ENCODE data around the gene C8A. TPM values are rescaled to one million over a fixed set of nuclear protein-coding genes. Genes with fewer than 3 reads are reported as not detected.
A peak's percentile ranks its signal among the peaks of the same experiment; 100 is the strongest.

C8A gene
- total and polyA plus RNA-seq, 2 of the 13 experiments (the other 11 are each of a cell fraction or from before 2014, with no cell fraction given) = 10.5 to 15.0 TPM

- TF ChIP-seq SP1 (IDR thresholded peaks at IDR 0.05) (no peak), SP1 (CRISPR knock-in tag; IDR thresholded peaks at IDR 0.05) (no peak), SIX1 (CRISPR knock-in tag; IDR thresholded peaks at IDR 0.05; ENCODE audit: borderline replicate concordance) (peak; percentile 54; the same call in 1 of the 2 replicates), ZNF687 (CRISPR knock-in tag; IDR thresholded peaks at IDR 0.05) (no peak), KAT2B (IDR thresholded peaks at IDR 0.05; ENCODE audit: borderline replicate concordance, low read depth, low read length) (no peak), ZBTB44 (CRISPR knock-in tag; IDR thresholded peaks at IDR 0.05) (no peak), ZNF720 (CRISPR knock-in tag; IDR thresholded peaks at IDR 0.05) (no peak), CERS6 (CRISPR knock-in tag; IDR thresholded peaks at IDR 0.05) (no peak), MED1 (CRISPR knock-in tag; IDR thresholded peaks at IDR 0.05) (0 out of 2 replicates have a peak, but pooled peaks have one; percentile 12), MBD4 (IDR thresholded peaks at IDR 0.05; ENCODE audit: borderline replicate concordance, low read length) (no peak), SNRNP70 (IDR thresholded peaks at IDR 0.05; ENCODE audit: low read depth, low read length) (no peak)
- TF ChIP-seq, protein P1, sequence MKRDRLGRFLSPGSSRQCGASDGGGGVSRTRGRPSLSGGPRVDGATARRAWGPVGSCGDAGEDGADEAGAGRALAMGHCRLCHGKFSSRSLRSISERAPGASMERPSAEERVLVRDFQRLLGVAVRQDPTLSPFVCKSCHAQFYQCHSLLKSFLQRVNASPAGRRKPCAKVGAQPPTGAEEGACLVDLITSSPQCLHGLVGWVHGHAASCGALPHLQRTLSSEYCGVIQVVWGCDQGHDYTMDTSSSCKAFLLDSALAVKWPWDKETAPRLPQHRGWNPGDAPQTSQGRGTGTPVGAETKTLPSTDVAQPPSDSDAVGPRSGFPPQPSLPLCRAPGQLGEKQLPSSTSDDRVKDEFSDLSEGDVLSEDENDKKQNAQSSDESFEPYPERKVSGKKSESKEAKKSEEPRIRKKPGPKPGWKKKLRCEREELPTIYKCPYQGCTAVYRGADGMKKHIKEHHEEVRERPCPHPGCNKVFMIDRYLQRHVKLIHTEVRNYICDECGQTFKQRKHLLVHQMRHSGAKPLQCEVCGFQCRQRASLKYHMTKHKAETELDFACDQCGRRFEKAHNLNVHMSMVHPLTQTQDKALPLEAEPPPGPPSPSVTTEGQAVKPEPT (CRISPR knock-in tag; IDR thresholded peaks at IDR 0.05; ENCODE audit: low read depth) = no peak
- TF ChIP-seq, protein P2, sequence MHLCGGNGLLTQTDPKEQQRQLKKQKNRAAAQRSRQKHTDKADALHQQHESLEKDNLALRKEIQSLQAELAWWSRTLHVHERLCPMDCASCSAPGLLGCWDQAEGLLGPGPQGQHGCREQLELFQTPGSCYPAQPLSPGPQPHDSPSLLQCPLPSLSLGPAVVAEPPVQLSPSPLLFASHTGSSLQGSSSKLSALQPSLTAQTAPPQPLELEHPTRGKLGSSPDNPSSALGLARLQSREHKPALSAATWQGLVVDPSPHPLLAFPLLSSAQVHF (CRISPR knock-in tag; IDR thresholded peaks at IDR 0.05) = no peak
- TF ChIP-seq, protein P3, sequence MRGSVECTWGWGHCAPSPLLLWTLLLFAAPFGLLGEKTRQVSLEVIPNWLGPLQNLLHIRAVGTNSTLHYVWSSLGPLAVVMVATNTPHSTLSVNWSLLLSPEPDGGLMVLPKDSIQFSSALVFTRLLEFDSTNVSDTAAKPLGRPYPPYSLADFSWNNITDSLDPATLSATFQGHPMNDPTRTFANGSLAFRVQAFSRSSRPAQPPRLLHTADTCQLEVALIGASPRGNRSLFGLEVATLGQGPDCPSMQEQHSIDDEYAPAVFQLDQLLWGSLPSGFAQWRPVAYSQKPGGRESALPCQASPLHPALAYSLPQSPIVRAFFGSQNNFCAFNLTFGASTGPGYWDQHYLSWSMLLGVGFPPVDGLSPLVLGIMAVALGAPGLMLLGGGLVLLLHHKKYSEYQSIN (CRISPR knock-in tag; IDR thresholded peaks at IDR 0.05; ENCODE audit: borderline replicate concordance) = no peak
- TF ChIP-seq, protein P4, sequence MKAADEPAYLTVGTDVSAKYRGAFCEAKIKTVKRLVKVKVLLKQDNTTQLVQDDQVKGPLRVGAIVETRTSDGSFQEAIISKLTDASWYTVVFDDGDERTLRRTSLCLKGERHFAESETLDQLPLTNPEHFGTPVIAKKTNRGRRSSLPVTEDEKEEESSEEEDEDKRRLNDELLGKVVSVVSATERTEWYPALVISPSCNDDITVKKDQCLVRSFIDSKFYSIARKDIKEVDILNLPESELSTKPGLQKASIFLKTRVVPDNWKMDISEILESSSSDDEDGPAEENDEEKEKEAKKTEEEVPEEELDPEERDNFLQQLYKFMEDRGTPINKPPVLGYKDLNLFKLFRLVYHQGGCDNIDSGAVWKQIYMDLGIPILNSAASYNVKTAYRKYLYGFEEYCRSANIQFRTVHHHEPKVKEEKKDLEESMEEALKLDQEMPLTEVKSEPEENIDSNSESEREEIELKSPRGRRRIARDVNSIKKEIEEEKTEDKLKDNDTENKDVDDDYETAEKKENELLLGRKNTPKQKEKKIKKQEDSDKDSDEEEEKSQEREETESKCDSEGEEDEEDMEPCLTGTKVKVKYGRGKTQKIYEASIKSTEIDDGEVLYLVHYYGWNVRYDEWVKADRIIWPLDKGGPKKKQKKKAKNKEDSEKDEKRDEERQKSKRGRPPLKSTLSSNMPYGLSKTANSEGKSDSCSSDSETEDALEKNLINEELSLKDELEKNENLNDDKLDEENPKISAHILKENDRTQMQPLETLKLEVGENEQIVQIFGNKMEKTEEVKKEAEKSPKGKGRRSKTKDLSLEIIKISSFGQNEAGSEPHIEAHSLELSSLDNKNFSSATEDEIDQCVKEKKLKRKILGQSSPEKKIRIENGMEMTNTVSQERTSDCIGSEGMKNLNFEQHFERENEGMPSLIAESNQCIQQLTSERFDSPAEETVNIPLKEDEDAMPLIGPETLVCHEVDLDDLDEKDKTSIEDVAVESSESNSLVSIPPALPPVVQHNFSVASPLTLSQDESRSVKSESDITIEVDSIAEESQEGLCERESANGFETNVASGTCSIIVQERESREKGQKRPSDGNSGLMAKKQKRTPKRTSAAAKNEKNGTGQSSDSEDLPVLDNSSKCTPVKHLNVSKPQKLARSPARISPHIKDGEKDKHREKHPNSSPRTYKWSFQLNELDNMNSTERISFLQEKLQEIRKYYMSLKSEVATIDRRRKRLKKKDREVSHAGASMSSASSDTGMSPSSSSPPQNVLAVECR (CRISPR knock-in tag; IDR thresholded peaks at IDR 0.05; ENCODE audit: borderline replicate concordance) = no peak
Observed at GRCh38 chr1:56816909-56817308, 37.7 kb upstream of the C8A start (continued).

Measured in HepG2 (cell line).